Liver (tissue), 9 donors: ENCODE results near the gene ANGPTL7. TPM values are rescaled to one million over a fixed set of nuclear protein-coding genes. Genes with fewer than 3 reads are reported as not detected.

Source experiments
- DNase-seq: peaks from one replicate; pipeline ENCODE4 v3.0.0-alpha.2; 2017; ENCODE audit warnings: low spot score
- H3K27ac ChIP-seq, 2 donors: one replicate each; pipeline ENCODE4 v1.7.0; 2013; ENCODE audit warnings: inconsistent platforms in 2 of 2, low read length in 2 of 2, control low read depth in 1 of 2, low read depth in 1 of 2, mild to moderate bottlenecking in 1 of 2
- H3K27me3 ChIP-seq, 4 donors: one replicate each; pipeline versions ENCODE4 v1.6.1 to v1.7.0; 2013; ENCODE audit warnings: low read length in 3 of 4, inconsistent platforms in 1 of 4, mild to moderate bottlenecking in 1 of 4, moderate library complexity in 1 of 4; ENCODE audit not compliant: control insufficient read depth in 4 of 4, insufficient read depth in 4 of 4
- H3K36me3 ChIP-seq, 4 donors: one replicate each; pipeline versions ENCODE4 v1.6.1 to v1.7.0; 2013; ENCODE audit warnings: low read length in 3 of 4, mild to moderate bottlenecking in 3 of 4, low read depth in 1 of 4, moderate library complexity in 1 of 4; ENCODE audit not compliant: control insufficient read depth in 4 of 4, insufficient read depth in 3 of 4
- H3K4me1 ChIP-seq, 4 donors: one replicate each; pipeline versions ENCODE4 v1.6.1 to v1.7.0; 2013; ENCODE audit warnings: low read length in 3 of 4, mild to moderate bottlenecking in 3 of 4, moderate library complexity in 1 of 4; ENCODE audit not compliant: control insufficient read depth in 4 of 4, insufficient read depth in 4 of 4
- H3K4me3 ChIP-seq, 3 donors: one replicate each; pipeline versions ENCODE4 v1.6.1 to v1.7.0; 2013; ENCODE audit warnings: low read length in 3 of 3, control low read depth in 1 of 3, low read depth in 1 of 3, mild to moderate bottlenecking in 1 of 3
- H3K9ac ChIP-seq, 2 donors: one replicate each; pipeline ENCODE4 v1.7.0; 2013; ENCODE audit warnings: low read length in 2 of 2, mild to moderate bottlenecking in 2 of 2, moderate library complexity in 2 of 2, control low read depth in 1 of 2, low read depth in 1 of 2
- H3K9me3 ChIP-seq, 4 donors: one replicate each; pipeline versions ENCODE4 v1.6.1 to v1.7.0; 2013; ENCODE audit warnings: low read length in 3 of 4; ENCODE audit not compliant: control insufficient read depth in 4 of 4
- FOXA1 ChIP-seq: IDR thresholded peaks from 2 replicates; pipeline ENCODE4 v1.6.1; 2016; ENCODE audit warnings: antibody characterized with exemption
- FOXA2 ChIP-seq: IDR thresholded peaks from 2 replicates; pipeline ENCODE4 v1.6.1; 2016; ENCODE audit warnings: antibody characterized with exemption
- GABPA ChIP-seq, 2 donors: IDR thresholded peaks in 1 of 2; conservative IDR thresholded peaks in 1 of 2; 2 replicates each; pipeline ENCODE4 v1.6.1; 2016; ENCODE audit warnings: antibody characterized with exemption in 2 of 2, mild to moderate bottlenecking in 1 of 2, moderate library complexity in 1 of 2
- HNF4A ChIP-seq, 2 donors: conservative IDR thresholded peaks; 2 replicates each; pipeline ENCODE4 v1.6.1; 2016; ENCODE audit warnings: antibody characterized with exemption in 2 of 2, mild to moderate bottlenecking in 2 of 2
- HNF4G ChIP-seq: IDR thresholded peaks from 2 replicates; pipeline ENCODE4 v1.6.1; 2016; ENCODE audit warnings: antibody characterized with exemption
- NR2F2 ChIP-seq: IDR thresholded peaks from 2 replicates; pipeline ENCODE4 v1.6.1; 2016; ENCODE audit warnings: antibody characterized with exemption
- RAD21 ChIP-seq, 2 donors: IDR thresholded peaks; 2 replicates each; pipeline ENCODE4 v1.6.1; 2016; ENCODE audit warnings: antibody characterized with exemption in 2 of 2, mild to moderate bottlenecking in 2 of 2
- RXRA ChIP-seq, 2 donors: IDR thresholded peaks; 2 replicates each; pipeline ENCODE4 v1.6.1; 2017 to 2018; ENCODE audit warnings: antibody characterized with exemption in 2 of 2, mild to moderate bottlenecking in 1 of 2
- SP1 ChIP-seq: IDR thresholded peaks from 2 replicates; pipeline ENCODE4 v1.6.1; 2018; ENCODE audit warnings: antibody characterized with exemption, mild to moderate bottlenecking
- TAF1 ChIP-seq: conservative IDR thresholded peaks from 2 replicates; pipeline ENCODE4 v1.6.1; 2016; ENCODE audit warnings: antibody characterized with exemption, mild to moderate bottlenecking
- YY1 ChIP-seq: IDR thresholded peaks from 2 replicates; pipeline ENCODE4 v1.6.1; 2016; ENCODE audit warnings: antibody characterized with exemption, mild to moderate bottlenecking
- WGBS: extraction: QIAGEN DNeasy Blood & Tissue Kit; methylation state at CpG from one replicate; pipeline ENCODE4 v1.1.7; 2013; 5-methylcytosine and 5-hydroxymethylcytosine counted together
- polyA plus RNA-seq, 2 donors: library from polyadenylated mRNA; stranded (reverse) in 1 of 2; unstranded in 1 of 2; fragments of 200-250 nt in 1 of 2; fragments of >200 nt in 1 of 2; fragmentation: Nextera tagmentation in 1 of 2; extraction: Ambion mirVana in 1 of 2; gene quantifications; one replicate each; pipeline versions ENCODE4 v1.2.1 to v1.2.3, GENCODE V29; 2013 to 2015
- total RNA-seq, 2 donors: library from RNA; depleted of rRNA; stranded (reverse); fragments of >200 nt; gene quantifications; one replicate each; pipeline ENCODE4 v1.2.3, GENCODE V29; 2014
- TF ChIP-seq, protein P1 (sequence below): IDR thresholded peaks from 2 replicates; pipeline ENCODE4 v1.6.1; 2016; ENCODE audit warnings: antibody characterized with exemption
- TF ChIP-seq, protein P2 (sequence below): IDR thresholded peaks from 2 replicates; pipeline ENCODE4 v1.6.1; 2016; ENCODE audit warnings: antibody characterized with exemption
- TF ChIP-seq, protein P3 (sequence below): fragments of 150-350 bp; IDR thresholded peaks from 2 replicates; pipeline ENCODE4 v1.5.1; 2017; ENCODE audit warnings: improper control_type of control experiment, low read depth, low read length; ENCODE audit not compliant: missing input control
- TF ChIP-seq, protein P4 (sequence below): IDR thresholded peaks from 2 replicates; pipeline ENCODE4 v1.6.1; 2016; ENCODE audit warnings: antibody characterized with exemption, mild to moderate bottlenecking
- donor health status: healthy.
- donor health status: healthy.
- donor health status: healthy.
- donor health status: healthy.
- donor health status: healthy.

Gene ANGPTL7
- total and polyA plus RNA-seq, 4 donors, result 0.06 to 0.07 TPM; not detected in 2

DNA sequence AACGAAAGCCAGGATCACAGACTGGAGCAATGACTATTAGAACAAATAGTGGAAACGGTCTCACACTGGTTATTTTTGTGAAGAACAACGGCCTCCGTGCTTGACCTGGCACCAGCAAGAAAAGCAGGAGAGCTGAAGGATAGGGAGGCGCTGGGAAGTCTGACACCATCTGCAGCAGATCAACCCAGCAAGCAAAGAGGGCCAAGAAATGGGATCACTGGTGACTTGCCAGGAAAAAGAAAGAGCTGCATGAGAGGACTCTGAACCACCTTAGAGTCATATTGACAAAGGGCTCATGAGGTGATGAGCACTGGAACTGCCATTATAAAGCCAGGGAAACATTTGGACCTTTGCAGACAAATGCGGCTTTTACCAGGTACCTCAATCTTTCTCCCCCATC is 48.2 kb downstream of the ANGPTL7 start:
- Histone ChIP-seq H3K9me3 (no peaks in the 10 kb centered on the region), H3K36me3 (peaks cover 17 to 49% (median 35%) of the 10 kb centered on the region in 4 donors), H3K4me1 (peaks cover 0 to 22% (median 6%) of the 10 kb centered on the region in 4 donors), H3K4me3 (no peak overlapping the region), H3K9ac (no peak overlapping the region), H3K27me3 (no peaks in the 10 kb centered on the region), H3K27ac (no peak overlapping the region)
- DNase-seq, result no peak
- no peak for TF ChIP-seq GABPA (IDR thresholded peaks at IDR 0.05 in 1 of 2, conservative IDR thresholded peaks at IDR 0.05 in 1 of 2)
- WGBS, result 86% methylated on average over 6 of the region's 6 CpGs

DNA sequence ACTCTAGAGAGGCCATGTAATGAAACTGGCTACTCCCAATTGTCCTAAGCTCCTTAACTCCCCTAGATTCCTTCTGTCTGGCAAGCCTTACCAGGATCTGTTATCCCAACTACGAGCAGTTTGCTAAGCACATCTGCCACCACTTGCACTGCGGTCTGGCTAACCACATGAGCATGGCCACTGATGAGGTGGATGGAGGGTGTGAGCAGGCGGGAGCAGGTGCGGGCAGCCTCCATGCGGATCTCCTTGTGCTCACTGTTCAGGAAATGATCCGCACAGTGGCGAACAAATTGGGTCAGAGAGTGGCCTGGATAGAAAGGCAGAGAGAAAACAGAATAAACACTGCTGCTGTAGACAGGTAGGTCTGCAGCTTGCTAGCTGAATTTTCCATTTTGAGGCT is 49.2 kb downstream of the ANGPTL7 start:
- DNase-seq, result no peak
- 98% methylated on average over 7 of the region's 7 CpGs for WGBS
- H3K9me3 ChIP-seq, result no peaks in the 10 kb centered on the region
- TF ChIP-seq HNF4G (no peak), HNF4A (conservative IDR thresholded peaks at IDR 0.05) (no peak), TAF1 (no peak), RAD21 (IDR thresholded peaks at IDR 0.05) (no peak), FOXA2 (no peak), YY1 (no peak), FOXA1 (no peak), RXRA (IDR thresholded peaks at IDR 0.05) (no peak), SP1 (no peak), NR2F2 (no peak)
- TF ChIP-seq, protein P1, sequence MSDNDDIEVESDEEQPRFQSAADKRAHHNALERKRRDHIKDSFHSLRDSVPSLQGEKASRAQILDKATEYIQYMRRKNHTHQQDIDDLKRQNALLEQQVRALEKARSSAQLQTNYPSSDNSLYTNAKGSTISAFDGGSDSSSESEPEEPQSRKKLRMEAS, result no peak
- TF ChIP-seq, protein P2, sequence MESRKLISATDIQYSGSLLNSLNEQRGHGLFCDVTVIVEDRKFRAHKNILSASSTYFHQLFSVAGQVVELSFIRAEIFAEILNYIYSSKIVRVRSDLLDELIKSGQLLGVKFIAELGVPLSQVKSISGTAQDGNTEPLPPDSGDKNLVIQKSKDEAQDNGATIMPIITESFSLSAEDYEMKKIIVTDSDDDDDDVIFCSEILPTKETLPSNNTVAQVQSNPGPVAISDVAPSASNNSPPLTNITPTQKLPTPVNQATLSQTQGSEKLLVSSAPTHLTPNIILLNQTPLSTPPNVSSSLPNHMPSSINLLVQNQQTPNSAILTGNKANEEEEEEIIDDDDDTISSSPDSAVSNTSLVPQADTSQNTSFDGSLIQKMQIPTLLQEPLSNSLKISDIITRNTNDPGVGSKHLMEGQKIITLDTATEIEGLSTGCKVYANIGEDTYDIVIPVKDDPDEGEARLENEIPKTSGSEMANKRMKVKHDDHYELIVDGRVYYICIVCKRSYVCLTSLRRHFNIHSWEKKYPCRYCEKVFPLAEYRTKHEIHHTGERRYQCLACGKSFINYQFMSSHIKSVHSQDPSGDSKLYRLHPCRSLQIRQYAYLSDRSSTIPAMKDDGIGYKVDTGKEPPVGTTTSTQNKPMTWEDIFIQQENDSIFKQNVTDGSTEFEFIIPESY, result no peak
- no peak overlapping the region for H3K4me3 ChIP-seq
- no peaks in the 10 kb centered on the region for H3K27me3 ChIP-seq
- H3K36me3 ChIP-seq, result peaks cover 15 to 55% (median 41%) of the 10 kb centered on the region in 4 donors
- no peak overlapping the region for H3K27ac ChIP-seq
- peaks cover 0 to 14% (median 5%) of the 10 kb centered on the region in 4 donors for H3K4me1 ChIP-seq
- H3K9ac ChIP-seq, result no peak overlapping the region

DNA sequence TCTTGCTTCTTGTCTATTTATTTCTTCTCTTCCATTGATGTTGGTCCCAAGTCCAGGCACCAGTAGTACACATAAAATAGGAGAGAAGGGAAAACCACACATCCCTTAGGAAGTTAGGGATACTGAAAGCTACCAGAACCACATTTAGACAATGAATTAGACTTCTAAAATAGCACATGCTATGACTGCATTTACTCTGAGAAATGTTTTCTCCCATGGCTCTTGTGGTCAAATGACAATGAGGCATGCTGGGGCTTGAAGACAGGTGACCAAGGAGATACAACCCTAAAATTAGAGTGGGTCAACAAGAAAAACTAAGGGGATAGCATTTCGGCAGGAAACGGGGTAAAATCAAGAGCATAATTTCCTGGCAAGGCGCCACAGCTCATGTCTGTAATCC is 56.1 kb downstream of the ANGPTL7 start:
- H3K36me3 ChIP-seq, result peaks cover 3 to 45% (median 28%) of the 10 kb centered on the region in 4 donors
- no peak overlapping the region for H3K9ac ChIP-seq
- peaks cover 2 to 10% (median 5%) of the 10 kb centered on the region in 4 donors for H3K4me1 ChIP-seq
- DNase-seq, result no peak
- TF ChIP-seq, protein P1, result no peak
- no peak for TF ChIP-seq HNF4G
- TF ChIP-seq, protein P3, sequence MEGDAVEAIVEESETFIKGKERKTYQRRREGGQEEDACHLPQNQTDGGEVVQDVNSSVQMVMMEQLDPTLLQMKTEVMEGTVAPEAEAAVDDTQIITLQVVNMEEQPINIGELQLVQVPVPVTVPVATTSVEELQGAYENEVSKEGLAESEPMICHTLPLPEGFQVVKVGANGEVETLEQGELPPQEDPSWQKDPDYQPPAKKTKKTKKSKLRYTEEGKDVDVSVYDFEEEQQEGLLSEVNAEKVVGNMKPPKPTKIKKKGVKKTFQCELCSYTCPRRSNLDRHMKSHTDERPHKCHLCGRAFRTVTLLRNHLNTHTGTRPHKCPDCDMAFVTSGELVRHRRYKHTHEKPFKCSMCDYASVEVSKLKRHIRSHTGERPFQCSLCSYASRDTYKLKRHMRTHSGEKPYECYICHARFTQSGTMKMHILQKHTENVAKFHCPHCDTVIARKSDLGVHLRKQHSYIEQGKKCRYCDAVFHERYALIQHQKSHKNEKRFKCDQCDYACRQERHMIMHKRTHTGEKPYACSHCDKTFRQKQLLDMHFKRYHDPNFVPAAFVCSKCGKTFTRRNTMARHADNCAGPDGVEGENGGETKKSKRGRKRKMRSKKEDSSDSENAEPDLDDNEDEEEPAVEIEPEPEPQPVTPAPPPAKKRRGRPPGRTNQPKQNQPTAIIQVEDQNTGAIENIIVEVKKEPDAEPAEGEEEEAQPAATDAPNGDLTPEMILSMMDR, result no peak
- TF ChIP-seq HNF4A (conservative IDR thresholded peaks at IDR 0.05), result no peak
- TF ChIP-seq GABPA (IDR thresholded peaks at IDR 0.05 in 1 of 2, conservative IDR thresholded peaks at IDR 0.05 in 1 of 2), result no peak
- TF ChIP-seq, protein P2, result no peak
- TF ChIP-seq TAF1, result no peak
- TF ChIP-seq, protein P4, sequence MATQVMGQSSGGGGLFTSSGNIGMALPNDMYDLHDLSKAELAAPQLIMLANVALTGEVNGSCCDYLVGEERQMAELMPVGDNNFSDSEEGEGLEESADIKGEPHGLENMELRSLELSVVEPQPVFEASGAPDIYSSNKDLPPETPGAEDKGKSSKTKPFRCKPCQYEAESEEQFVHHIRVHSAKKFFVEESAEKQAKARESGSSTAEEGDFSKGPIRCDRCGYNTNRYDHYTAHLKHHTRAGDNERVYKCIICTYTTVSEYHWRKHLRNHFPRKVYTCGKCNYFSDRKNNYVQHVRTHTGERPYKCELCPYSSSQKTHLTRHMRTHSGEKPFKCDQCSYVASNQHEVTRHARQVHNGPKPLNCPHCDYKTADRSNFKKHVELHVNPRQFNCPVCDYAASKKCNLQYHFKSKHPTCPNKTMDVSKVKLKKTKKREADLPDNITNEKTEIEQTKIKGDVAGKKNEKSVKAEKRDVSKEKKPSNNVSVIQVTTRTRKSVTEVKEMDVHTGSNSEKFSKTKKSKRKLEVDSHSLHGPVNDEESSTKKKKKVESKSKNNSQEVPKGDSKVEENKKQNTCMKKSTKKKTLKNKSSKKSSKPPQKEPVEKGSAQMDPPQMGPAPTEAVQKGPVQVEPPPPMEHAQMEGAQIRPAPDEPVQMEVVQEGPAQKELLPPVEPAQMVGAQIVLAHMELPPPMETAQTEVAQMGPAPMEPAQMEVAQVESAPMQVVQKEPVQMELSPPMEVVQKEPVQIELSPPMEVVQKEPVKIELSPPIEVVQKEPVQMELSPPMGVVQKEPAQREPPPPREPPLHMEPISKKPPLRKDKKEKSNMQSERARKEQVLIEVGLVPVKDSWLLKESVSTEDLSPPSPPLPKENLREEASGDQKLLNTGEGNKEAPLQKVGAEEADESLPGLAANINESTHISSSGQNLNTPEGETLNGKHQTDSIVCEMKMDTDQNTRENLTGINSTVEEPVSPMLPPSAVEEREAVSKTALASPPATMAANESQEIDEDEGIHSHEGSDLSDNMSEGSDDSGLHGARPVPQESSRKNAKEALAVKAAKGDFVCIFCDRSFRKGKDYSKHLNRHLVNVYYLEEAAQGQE, result no peak
- H3K27ac ChIP-seq, result no peak overlapping the region
- WGBS, result 92% methylated on average over 3 of the region's 3 CpGs
- H3K9me3 ChIP-seq, result no peaks in the 10 kb centered on the region
- no peaks in the 10 kb centered on the region for H3K27me3 ChIP-seq
- no peak overlapping the region for H3K4me3 ChIP-seq
